HPDE6-E6E7 (cell line): Measurements from ENCODE around the gene MYH11.
A peak's percentile ranks its signal among the peaks of the same experiment; 100 is the strongest.
"Not testable (repeated sequence)": the region's sequence is repeated elsewhere in the genome, so short reads cannot be mapped to it uniquely, and the experiment has no call there.

Experiments
- DNase-seq: peaks from one replicate; pipeline ENCODE4 v3.0.0; 2011; ENCODE audit warnings: missing footprints; ENCODE audit errors: extremely low spot score

The MYH11 gene

DNA sequence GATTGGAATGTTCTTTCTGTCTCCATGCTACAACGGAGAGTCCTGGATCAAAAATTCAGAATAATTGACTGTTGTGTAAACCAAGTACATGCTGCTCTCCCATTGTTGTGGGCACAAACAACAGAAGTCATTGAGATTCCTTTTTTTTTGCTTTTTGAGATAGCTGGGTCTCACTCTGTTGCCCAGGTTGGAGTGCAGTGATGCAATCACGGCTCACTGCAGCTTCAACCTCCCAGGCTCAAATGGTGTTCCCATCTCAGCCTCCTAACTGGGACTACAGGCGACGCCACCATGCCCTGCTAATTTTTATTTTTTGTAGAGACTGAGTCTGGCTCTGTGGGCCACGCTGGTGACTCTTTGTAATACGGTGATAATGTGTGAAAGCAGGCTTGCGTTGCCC is 182.3 kb downstream of the MYH11 start:
- DNase-seq = no peak

DNA sequence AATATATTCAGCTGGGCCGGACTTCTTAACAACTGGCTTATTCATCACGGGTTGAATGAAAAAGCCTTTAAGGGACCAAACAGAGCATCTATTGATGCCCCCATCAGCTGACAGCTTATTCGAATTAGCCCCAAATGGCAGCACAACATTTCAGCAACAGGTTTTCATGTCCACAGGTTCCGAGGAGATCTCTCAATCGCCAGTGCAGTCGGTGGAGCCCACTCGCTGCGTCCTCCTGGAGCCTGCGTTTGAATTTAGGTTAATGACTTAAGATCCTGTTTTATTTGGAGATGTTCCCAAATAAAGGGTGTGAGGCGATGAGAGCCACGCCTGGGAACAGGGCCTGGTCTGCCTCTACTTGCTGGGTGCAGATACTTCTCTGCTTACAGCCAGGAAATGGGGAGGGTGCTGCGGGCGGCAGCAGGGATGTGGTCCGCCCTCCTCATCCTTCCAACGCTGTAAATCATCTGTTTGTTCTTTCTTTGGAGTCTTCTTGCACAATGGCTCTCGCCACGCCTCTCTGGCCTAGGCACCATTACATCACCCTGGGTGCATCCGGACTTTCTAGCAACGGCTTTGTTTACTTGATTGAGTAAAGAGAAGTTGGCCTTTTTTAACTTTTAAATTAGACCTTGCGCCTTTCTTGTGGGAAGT is 184.2 kb downstream of the MYH11 start:
- peak; percentile 98 for DNase-seq

DNA sequence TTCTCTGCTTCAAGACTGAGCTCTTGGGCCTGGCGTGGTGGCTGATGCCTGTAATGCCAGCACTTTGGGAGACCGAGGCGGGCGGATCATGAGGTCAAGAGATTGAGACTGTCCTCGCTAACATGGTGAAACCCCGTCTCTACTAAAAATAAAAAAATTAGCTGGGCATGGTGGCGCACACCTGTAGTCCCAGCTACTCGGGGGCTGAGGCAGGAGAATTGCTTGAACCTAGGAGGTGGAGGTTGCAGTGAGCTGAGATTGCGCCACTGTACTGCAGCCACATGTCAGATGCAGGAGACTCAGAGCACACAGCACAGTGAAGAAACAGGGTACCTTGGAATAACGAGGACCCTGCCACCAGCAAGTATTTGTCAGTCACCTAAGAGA is 184.7 kb downstream of the MYH11 start:
- DNase-seq = not testable (repeated sequence)

DNA sequence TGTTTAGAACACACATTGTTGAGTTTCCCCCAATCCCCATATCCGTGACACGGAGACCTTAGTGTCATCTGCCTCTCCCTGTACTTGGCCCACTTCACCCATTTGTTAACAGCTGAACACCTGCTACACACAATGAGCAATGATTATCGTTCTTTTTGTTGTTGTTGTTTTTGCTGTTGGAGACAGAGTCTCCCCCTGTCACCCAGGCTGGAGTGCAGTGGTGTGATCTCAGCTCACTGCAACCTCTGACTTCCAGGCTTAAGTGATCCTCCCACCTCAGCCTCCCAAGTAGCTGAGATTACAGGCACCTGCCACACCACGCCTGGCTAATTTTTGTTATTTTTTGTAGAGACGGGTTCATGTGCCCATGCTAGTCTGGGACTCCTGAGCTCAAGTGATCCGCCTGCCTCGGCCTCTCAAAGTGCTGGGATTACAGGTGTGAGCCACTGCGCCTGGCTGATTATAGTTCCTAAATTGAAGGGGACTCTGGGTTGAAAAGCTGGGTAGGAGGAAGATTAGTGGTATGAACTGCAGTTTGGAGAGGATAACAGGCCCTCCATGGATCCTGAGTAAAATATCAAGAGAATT is 185.2 kb downstream of the MYH11 start:
- no peak for DNase-seq

DNA sequence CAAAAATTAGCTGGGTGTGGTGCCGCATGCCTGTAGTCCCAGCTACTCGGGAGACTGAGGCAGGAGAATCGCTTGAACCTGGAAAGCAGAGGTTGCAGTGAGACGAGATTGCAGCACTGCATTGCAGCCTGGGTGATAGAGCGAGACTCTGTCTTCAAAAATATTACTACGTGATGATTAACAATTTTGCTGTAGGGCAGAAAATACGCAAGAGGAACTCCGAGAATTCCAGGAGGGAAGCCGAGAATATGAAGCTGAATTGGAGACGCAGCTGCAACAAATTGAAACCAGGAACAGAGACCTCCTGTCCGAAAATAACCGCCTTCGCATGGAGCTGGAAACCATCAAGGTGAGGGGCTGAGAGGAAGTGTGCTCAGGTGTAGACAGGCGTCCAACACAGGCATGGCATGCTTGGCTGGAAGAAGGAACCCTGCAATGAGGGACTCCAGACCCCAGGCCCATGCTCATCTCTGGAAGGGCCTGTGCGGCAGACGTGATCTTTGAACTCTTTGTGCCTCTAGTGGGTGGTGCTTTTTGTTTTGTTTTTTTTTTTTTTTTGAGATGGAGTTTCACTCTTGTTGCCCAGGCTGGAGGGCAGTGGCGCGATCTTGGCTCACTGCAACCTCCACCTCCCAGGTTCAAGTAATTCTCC is 189.6 kb downstream of the MYH11 start:
- no peak for DNase-seq

DNA sequence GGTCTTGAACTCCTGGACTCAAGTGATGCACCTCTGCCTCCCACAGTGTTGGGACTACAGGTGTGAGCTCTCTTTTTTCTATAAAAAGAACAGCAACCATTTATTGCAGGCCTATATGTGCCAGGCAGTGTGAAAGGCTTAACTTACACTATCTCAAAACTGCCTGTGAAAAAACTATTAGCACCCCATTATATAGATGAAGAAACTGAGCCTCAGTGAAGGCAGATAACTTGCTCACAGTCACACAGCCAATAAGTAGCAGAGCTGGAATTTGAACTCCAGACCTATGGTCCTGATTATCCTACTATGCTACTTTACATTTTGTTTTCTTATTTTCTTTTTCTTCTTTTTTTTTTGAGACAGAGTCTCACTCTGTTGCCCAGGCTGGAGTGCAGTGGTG is 191.7 kb downstream of the MYH11 start:
- no peak for DNase-seq

DNA sequence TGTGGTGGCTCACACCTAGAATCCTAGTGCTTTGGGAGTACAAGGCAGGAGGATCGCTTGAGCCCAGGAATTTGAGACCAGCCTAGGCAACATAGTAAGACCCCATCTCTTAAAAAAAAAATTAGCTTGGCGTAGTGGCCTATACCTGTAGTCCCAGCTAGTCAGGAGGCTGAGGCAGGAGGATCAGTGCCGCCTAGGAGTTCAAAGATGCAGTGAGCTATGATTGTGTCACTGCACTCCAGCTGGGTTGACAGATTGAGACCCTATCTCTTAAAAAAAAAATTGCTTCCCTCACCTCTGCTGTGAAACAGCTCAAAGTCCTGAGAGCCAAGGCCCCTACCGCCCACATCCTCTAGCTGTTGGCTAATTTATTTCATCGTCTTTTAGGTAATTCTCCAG is 196.6 kb downstream of the MYH11 start:
- DNase-seq = no peak

DNA sequence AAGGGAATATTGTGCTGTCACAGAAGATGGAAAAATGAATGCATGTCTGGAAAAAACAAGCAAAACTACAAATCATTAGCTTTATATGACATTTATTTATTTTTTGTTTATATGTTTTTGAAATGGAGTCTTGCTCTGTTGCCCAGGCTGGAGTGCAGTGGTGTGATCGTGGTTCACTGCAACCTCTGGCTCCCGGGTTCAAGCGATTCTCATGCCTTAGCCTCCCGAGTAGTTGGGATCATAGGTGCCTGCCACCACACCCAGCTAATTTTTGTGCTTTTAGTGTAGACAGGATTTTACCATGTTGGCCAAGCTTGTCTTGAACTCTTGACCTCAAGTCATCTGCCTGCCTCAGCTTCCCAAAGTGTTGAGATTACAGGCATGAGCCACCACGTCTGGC is 198.3 kb downstream of the MYH11 start:
- DNase-seq = no peak

DNA sequence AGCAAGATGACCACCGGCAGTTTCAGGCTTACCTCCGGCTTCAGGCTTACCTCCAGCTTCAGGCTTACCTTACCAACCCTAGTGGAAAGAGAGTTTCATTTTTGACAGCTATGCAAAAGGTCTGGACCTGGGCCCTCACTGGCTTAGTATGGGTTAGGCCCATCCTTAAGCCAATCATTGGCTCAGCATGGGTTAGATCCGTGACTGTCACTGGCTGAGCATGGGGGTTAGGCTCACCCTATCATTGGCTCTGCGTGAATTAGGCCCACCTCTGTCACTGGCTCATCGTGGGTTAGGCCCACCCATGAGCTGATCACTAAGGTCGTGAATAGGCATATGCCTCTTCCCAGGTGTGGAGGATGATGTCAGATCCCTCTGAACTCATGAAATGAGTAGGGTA is 198.7 kb downstream of the MYH11 start:
- no peak for DNase-seq

DNA sequence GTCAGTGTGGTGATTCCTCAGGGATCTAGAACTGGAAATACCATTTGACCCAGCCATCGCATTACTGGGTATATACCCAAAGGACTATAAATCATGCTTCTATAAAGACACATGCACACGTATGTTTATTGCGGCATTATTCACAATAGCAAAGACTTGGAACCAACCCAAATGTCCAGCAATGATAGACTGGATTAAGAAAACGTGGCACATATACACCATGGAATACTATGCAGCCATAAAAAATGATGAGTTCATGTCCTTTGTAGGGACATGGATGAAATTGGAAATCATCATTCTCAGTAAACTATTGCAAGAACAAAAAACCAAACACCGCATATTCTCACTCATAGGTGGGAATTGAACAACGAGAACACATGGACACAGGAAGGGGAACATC is 201.3 kb downstream of the MYH11 start:
- not testable (repeated sequence) for DNase-seq

DNA sequence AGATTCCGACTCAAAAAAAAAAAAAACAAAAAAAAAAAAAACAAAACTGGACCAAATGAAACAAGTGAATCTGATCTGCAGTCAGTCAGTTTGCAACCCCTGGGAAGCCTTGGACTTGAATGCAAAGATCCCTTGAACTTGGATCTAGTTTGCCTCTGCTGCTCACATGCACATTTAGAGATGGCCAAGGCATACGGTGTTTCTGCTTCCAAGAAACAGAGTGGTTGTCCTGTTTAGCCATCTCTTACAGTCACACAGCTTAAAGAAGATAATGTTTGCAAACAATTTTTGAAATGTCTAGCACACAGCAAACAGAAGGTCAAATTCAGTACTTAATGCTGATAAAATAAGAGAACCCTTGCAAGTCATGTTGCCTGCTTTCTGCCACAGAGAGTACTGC is 202.2 kb downstream of the MYH11 start:
- no peak for DNase-seq

DNA sequence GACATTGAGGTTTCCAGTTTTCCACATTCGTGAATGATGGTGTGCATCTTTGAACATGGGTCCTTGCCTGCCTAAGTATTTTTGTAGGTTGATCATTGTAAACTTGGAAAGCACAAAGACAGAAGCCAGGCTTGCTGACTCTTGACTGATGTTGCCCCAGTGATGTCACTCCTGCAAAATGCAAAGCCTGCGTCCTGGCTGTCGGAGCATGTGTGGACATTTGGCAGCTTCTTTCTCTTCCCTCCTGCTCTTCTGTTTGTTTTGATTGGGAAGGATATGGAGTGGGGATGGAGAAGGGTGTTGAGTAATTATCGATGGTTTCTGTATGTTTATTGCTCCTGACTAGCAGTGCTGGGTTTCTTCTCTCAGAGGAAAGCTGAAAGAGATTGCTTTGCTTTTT is 203.6 kb downstream of the MYH11 start:
- no peak for DNase-seq
